ENCODE data around the gene PEAK1.
A peak's percentile ranks its signal among the peaks of the same experiment; 100 is the strongest.

The PEAK1 gene

DNA sequence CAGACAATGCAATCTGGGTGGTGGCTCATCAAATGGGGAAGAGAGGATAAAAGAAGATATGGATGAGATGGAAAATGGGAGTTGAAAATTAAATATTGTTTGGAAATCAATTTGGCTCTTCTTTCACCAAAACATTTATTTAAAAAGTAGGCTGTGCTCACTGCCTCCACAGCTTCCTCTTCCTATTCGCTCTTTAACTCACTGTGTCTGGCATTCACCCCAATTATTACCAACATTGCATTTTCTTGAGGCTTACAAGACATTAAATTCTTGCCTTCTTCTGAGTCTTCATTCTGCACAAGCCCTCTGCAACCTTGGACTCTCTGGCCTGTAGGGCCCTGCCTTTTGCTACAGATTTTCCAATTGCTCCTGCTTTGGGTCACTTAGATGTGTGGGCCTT lies 296.1 kb downstream of the PEAK1 start:
- TF ChIP-seq JUND (IDR thresholded peaks at IDR 0.05; ENCODE audit: low read depth) = no peak
- no peak for DNase-seq (ENCODE audit: low read depth in 1 of 2, low spot score in 1 of 2)
- in situ Hi-C loops (cut with HindIII; ENCODE audit: low pct_unique_long_range_greater_than_20kb, low sequenced_read_pairs) = no loop called here

- DNase-seq (ENCODE audit: low read depth in 1 of 2, low spot score in 1 of 2) = no peak
- in situ Hi-C loops (cut with HindIII; ENCODE audit: low pct_unique_long_range_greater_than_20kb, low sequenced_read_pairs) = no loop called here
- TF ChIP-seq JUND (IDR thresholded peaks at IDR 0.05; ENCODE audit: low read depth) = no peak
These were observed 297.3 kb downstream of the PEAK1 start for GRCh38 chr15:77122576-77122975.

GRCh38 chr15:77121599-77121998 lies 298.3 kb downstream of the PEAK1 start:
- TF ChIP-seq JUND (IDR thresholded peaks at IDR 0.05; ENCODE audit: low read depth) = no peak
- no peak for DNase-seq (ENCODE audit: low read depth in 1 of 2, low spot score in 1 of 2)
- in situ Hi-C loops (cut with HindIII; ENCODE audit: low pct_unique_long_range_greater_than_20kb, low sequenced_read_pairs) = no loop called here

DNA sequence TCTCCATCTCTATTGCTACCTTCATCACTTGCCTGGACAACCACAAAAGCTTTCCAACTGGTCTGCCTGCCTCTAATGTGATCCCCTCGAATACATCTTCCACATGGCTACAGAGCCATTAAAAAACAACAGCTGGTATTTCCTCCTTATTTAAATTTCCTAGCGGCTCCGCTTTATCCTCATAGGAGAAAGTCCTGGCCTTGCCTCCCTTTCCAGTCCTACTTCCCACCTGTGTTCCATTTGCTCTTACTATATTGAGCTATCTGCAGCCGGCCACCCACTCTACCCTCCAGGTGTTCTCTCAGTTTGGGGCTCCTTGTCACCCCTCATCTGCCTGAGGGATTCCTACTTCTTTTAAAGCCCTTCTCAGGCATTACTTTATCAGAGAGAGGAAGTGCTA lies 299.3 kb downstream of the PEAK1 start:
- no peak for DNase-seq (ENCODE audit: low read depth in 1 of 2, low spot score in 1 of 2)
- TF ChIP-seq JUND (IDR thresholded peaks at IDR 0.05; ENCODE audit: low read depth) = no peak
- in situ Hi-C loops (cut with HindIII; ENCODE audit: low pct_unique_long_range_greater_than_20kb, low sequenced_read_pairs) = no loop called here

DNA sequence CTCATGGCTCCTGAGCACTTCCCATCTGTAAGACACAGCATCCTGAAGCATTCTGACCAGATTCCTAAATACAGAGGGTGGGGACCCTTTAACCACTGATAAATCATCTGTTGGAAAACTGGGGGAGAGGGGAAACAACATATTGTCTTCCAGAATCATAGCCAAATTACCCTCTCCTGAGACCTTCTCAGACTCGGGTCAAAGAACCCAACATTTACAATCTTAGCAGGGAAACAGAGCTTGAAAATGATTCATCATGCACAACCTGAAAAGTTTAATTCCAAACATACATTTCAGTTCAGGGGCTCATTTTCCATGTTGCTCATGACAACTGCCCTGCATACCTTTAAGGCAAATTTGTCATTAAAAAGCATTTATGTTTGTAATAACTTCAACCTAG lies 300.5 kb downstream of the PEAK1 start:
- no peak for DNase-seq (ENCODE audit: low read depth in 1 of 2, low spot score in 1 of 2)
- in situ Hi-C loops (cut with HindIII; ENCODE audit: low pct_unique_long_range_greater_than_20kb, low sequenced_read_pairs) = no loop called here
- TF ChIP-seq JUND (IDR thresholded peaks at IDR 0.05; ENCODE audit: low read depth) = no peak

DNA sequence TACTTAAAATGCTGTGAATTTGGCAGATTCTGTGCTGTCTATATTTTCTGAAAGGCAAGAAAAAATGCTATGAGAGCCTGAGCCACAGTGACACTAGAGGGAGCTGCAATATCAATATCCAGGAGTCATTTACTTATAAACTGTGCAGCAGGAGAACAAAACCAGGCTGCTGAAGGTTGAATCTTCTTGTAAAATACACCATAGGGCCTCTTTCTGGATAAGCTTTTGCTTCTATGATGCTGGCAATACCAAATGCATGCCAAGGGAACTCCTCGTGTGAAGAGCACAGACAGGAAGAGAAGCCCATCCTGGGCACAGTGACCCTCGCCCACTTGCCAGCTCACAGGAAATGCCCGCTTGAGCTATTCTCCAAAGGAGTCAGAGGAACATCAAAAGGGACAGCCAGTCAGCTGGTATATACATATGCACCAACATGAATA lies 301.0 kb downstream of the PEAK1 start:
- peak; percentile 47 to 77 for DNase-seq (ENCODE audit: low read depth in 1 of 2, low spot score in 1 of 2)
- TF ChIP-seq JUND (IDR thresholded peaks at IDR 0.05; ENCODE audit: low read depth) = no peak
- in situ Hi-C loops (cut with HindIII; ENCODE audit: low pct_unique_long_range_greater_than_20kb, low sequenced_read_pairs) = no loop called here

DNA sequence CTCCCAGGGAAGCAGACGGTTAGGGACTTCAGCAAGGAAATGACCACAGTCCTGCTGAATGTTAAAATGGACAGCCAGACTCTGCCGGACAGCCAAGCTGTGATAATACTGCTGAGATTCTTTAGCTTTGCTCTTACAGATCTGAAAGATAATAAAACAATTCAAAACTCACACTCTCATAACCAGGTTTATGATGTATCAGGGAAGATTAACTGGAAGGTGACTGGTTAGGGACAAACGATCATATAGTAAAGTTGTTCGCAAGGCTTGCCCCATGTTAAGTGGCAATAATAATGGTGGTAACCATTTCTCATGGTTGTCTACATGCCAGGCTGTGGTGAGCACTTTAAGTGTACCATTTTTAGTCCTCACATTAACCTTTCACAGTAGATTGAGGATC lies 304.7 kb downstream of the PEAK1 start:
- no peak for DNase-seq (ENCODE audit: low read depth in 1 of 2, low spot score in 1 of 2)
- TF ChIP-seq JUND (IDR thresholded peaks at IDR 0.05; ENCODE audit: low read depth) = no peak
- in situ Hi-C loops (cut with HindIII; ENCODE audit: low pct_unique_long_range_greater_than_20kb, low sequenced_read_pairs) = no loop called here

- in situ Hi-C loops (cut with HindIII; ENCODE audit: low pct_unique_long_range_greater_than_20kb, low sequenced_read_pairs) = no loop called here
- no peak for TF ChIP-seq JUND (IDR thresholded peaks at IDR 0.05; ENCODE audit: low read depth)
- DNase-seq (ENCODE audit: low read depth in 1 of 2, low spot score in 1 of 2) = no peak
These were observed 306.9 kb downstream of the PEAK1 start for GRCh38 chr15:77112838-77113504.

GRCh38 chr15:77111789-77112188 lies 308.1 kb downstream of the PEAK1 start:
- DNase-seq (ENCODE audit: low read depth in 1 of 2, low spot score in 1 of 2) = no peak
- in situ Hi-C loops (cut with HindIII; ENCODE audit: low pct_unique_long_range_greater_than_20kb, low sequenced_read_pairs) = no loop called here
- no peak for TF ChIP-seq JUND (IDR thresholded peaks at IDR 0.05; ENCODE audit: low read depth)

DNA sequence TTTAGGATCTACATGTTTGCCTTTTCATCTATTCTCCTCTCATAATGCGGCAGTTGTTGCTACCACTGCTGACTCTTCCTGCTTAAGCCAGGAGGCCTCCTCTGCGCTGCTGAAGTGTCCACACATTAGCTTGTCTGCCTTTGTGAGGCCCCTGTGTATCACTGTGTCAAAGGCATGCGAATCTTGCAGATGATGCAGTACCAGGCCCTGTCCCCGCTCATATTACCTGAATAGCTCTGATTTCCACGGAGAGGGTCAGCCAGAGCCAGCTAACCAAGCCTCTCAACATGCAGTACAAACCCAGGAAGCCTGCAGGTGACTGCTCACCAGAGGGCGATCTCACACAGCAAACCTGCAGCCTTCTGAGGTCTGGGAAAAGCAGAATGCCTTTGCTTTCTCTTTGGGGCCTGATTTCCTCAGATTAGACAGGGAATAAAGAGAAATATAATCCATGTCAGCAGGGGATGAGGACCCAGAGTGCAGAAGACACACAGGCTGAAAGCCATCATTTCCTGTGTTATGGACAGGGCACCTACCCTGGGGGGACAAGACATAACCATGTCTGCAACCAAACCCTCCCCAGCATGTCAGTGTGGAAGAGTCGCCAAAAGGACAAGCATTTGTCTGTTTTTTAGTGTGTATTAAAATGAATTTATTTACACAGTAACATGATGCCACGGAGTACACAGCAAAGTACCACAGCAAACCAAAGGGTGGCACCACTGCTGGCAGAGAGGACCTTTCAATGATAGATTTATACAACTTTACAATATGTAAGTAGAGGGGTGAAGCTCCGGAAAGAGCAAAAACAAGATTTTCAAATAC lies 312.2 kb downstream of the PEAK1 start:
- no peak for TF ChIP-seq JUND (IDR thresholded peaks at IDR 0.05; ENCODE audit: low read depth)
- in situ Hi-C loops (cut with HindIII; ENCODE audit: low pct_unique_long_range_greater_than_20kb, low sequenced_read_pairs) = no loop called here
- DNase-seq (ENCODE audit: low read depth in 1 of 2, low spot score in 1 of 2) = peak; percentile 71

DNA sequence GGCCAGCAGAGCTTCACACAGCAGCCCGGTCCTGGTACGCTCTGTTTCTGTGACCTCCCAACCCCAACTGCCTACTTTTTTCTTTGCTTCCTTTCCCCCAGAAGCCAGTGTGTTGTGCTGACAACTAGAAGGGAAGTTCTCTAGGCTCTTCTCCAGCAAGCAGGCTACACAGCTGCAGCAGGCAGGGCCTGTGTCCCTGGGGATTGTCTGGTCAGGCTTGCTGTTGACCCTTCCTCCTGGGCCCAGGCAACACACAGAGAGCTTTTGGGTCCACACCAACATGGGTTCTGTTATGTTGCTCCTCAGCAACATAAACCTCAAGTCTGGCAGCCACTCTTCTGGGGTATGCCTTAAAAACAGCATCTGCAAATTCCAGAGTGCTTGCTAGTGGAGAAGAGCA lies 312.8 kb downstream of the PEAK1 start:
- DNase-seq (ENCODE audit: low read depth in 1 of 2, low spot score in 1 of 2) = no peak
- in situ Hi-C loops (cut with HindIII; ENCODE audit: low pct_unique_long_range_greater_than_20kb, low sequenced_read_pairs) = no loop called here
- TF ChIP-seq JUND (IDR thresholded peaks at IDR 0.05; ENCODE audit: low read depth) = no peak

- in situ Hi-C loops (cut with HindIII; ENCODE audit: low pct_unique_long_range_greater_than_20kb, low sequenced_read_pairs) = no loop called here
- TF ChIP-seq JUND (IDR thresholded peaks at IDR 0.05; ENCODE audit: low read depth) = no peak
- no peak for DNase-seq (ENCODE audit: low read depth in 1 of 2, low spot score in 1 of 2)
These were observed 315.7 kb downstream of the PEAK1 start for GRCh38 chr15:77104155-77104554.

DNA sequence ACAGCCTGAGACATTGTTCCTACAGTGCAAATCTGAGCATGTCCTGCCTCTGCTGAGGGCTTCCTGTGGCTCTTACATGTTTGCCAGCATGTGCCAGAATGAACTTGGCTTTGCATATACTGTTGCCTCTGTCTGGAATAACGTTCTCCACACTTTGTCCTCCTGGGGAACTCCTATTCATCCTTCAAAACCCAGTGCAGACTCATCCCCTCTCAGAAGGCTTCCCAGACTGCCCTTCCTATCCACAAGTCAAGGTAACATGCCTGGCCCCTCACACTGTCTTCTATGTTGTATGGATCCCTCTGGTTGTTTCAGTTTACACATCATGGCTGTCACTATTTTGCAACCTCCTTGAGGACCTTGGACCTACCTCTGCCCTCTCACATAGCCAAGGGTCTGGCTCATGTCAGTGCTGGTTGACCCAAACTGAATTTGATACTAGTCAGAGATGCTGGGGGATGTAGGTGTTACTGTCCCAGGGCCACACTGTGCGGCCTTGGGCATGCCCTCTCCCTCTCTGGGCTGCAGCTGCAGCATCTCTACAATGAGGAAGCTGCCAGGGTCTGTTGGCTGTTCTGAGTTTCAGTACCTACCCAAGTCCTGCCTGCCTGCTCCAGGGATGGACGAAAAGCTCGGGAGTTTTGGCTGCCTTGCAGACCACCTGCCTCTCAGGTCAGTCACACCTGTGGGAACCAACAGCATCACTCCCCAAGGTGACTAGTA lies 320.0 kb downstream of the PEAK1 start:
- TF ChIP-seq JUND (IDR thresholded peaks at IDR 0.05; ENCODE audit: low read depth) = no peak
- no peak for DNase-seq (ENCODE audit: low read depth in 1 of 2, low spot score in 1 of 2)
- in situ Hi-C loops (cut with HindIII; ENCODE audit: low pct_unique_long_range_greater_than_20kb, low sequenced_read_pairs) = no loop called here
